Activated T-helper 1 cell treated with Interleukin-2 at 50 U/mL for 16 hours (primary cell): ENCODE data around the gene OTULIN.

ENCODE experiments used
- DNase-seq: peaks from one replicate; pipeline ENCODE4 v3.0.0-alpha.2; 2020; ENCODE audit warnings: low read depth

OTULIN gene

GRCh38 chr5:14743601-14744295 lies 79.2 kb downstream of the OTULIN start:
- no peak for DNase-seq

- no peak for DNase-seq
Measured at GRCh38 chr5:14744296-14745187, 80.0 kb downstream of the OTULIN start.

GRCh38 chr5:14745188-14745563 lies 80.7 kb downstream of the OTULIN start:
- no peak for DNase-seq

- DNase-seq = no peak
Measured at GRCh38 chr5:14745753-14746152, 81.2 kb downstream of the OTULIN start.

GRCh38 chr5:14748180-14748900 lies 83.8 kb downstream of the OTULIN start:
- no peak for DNase-seq
